Gastroesophageal sphincter (tissue), 4 donors: Measurements from ENCODE around the gene NKAIN4. TPM values are rescaled to one million over a fixed set of nuclear protein-coding genes. Genes with fewer than 3 reads are reported as not detected.

Source experiments
- ATAC-seq: fragments of 150-250 bp; one replicate; pipeline ENCODE4 v1.9.1; 2016; ENCODE audit warnings: mild to moderate bottlenecking, moderate library complexity
- H3K27ac ChIP-seq, 4 donors: fragments of 200-600 bp; sonication (generic) in 3 of 4; 1 replicate in 3 of 4; 2 replicates in 1 of 4; pipeline ENCODE4 v1.5.1; 2016 to 2019
- H3K27me3 ChIP-seq: fragments of 200-600 bp; sonication (generic); one replicate; pipeline ENCODE4 v1.5.1; 2019
- H3K36me3 ChIP-seq, 2 donors: fragments of 200-600 bp; sonication (generic); one replicate each; pipeline ENCODE4 v1.5.1; 2019; ENCODE audit warnings: control low read depth in 1 of 2
- H3K4me1 ChIP-seq, 3 donors: fragments of 200-600 bp; sonication (generic); 1 replicate in 2 of 3; 2 replicates in 1 of 3; pipeline ENCODE4 v1.5.1; 2016 to 2019; ENCODE audit warnings: control low read depth in 2 of 3
- H3K4me3 ChIP-seq, 2 donors: fragments of 200-600 bp; sonication (generic); one replicate each; pipeline ENCODE4 v1.5.1; 2019; ENCODE audit warnings: mild to moderate bottlenecking in 1 of 2, moderate library complexity in 1 of 2
- H3K9me3 ChIP-seq, 3 donors: fragments of 200-600 bp; sonication (generic); one replicate each; pipeline ENCODE4 v1.5.1; 2017 to 2019; ENCODE audit warnings: control low read depth in 2 of 3
- EP300 ChIP-seq: sonication (generic); formaldehyde crosslinking; IDR thresholded peaks from one replicate; pipeline ENCODE4 v1.6.1; 2017; ENCODE audit warnings: antibody characterized with exemption, mild to moderate bottlenecking
- POLR2A ChIP-seq, 2 donors: fragments of 450-650 bp; IDR thresholded peaks; one replicate each; pipeline ENCODE4 v1.6.1; 2017; ENCODE audit warnings: antibody characterized with exemption in 2 of 2, mild to moderate bottlenecking in 2 of 2, moderate library complexity in 1 of 2
- POLR2AphosphoS5 ChIP-seq: sonication (generic); formaldehyde crosslinking; IDR thresholded peaks from one replicate; pipeline ENCODE4 v1.6.1; 2017; ENCODE audit warnings: antibody characterized with exemption
- WGBS, 2 donors: methylation state at CpG; one replicate each; pipeline ENCODE4 v1.1.5; 2018; ENCODE audit warnings: low coverage in 1 of 2; 5-methylcytosine and 5-hydroxymethylcytosine counted together
- total RNA-seq, 4 donors: library from RNA; depleted of rRNA; stranded (reverse); fragments of >200 nt; gene quantifications; one replicate each; pipeline ENCODE4 v1.1.0, GENCODE V29; 2016
- TF ChIP-seq, protein P1 (sequence below), 4 experiments: fragments of 200-600 bp in 2 of 4; fragments of 450-650 bp in 2 of 4; sonication (generic) in 1 of 4; IDR thresholded peaks; one replicate each; pipeline ENCODE4 v1.5.1; 2017 to 2019; ENCODE audit warnings: antibody characterized with exemption in 4 of 4, mild to moderate bottlenecking in 2 of 4, moderate library complexity in 2 of 4

The NKAIN4 gene
- total RNA-seq, 4 donors from 2014 or later = 2.3 TPM; not detected in 3

DNA sequence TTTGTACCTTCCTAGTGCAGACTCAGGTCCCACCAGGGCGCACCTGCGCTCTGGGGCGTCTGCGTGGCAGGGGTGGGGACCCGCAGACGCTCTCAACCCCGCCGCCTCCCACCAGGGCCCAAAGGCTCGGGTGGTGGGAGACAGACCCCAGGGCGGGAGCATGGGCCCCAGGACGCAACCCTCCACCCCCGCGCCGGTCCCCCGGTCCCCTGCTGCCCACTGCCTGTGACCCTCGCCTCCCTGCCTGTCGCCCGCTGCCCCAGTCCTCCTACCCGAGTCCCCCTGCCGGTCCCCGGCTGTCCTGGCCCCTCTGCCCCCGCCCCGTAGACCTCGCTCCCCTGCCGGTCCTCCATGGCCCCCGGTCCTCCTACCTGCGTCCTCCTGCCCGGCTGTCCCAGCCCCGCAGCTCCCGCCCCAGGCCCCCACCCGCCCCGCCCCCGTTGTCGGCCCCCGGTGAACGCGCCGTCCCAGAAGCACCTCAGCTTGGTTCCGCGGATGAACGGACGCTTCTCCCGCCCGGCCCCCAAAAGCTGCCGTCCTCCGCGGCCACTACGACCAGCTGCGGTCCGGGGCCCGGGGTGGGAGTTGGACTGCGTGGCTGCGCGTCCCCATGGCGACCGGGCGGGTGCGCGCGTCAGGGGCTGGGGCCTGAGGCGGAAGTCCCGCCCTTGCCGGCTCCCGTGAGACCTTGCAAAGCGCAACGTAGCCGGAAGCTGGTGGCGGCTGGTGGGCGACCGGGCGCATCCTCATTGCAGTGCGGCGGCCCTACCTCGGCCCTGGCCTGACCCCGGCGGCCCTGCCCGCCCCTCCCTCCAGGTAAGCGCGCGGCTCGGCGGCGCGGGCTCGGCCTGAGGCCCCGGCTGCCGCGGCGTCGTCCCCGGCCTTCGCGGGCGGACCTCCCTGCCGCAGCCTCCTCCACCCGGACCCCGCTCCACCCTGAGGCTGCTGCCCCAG, 18.1 kb upstream of the NKAIN4 start, which contains the start of gene ARFGAP1:
Gene ARFGAP1, plus strand, starts transcription at position 709 of the 954 bp plus-strand sequence. CDS start 2,768 bp downstream, outside the sequence.
- Histone ChIP-seq H3K27me3 (peaks cover 6% of the 10 kb centered on the region), H3K27ac (peak within 1 kb of the TSS; percentile 40 to 85 (median 82)), H3K4me3 (peak within 1 kb of the TSS; percentile 97 to 100), H3K9me3 (no peaks in the 10 kb centered on the region), H3K4me1 (peaks cover 0 to 41% (median 22%) of the 10 kb centered on the region in 3 donors), H3K36me3 (peaks cover 0 to 20% of the 10 kb centered on the region in 2 donors)
- ATAC-seq = peak; percentile 98
- TF ChIP-seq EP300 (no peak), POLR2AphosphoS5 (peak; percentile 74), POLR2A (IDR thresholded peaks at IDR 0.05) (peak; percentile 74 to 80)
- TF ChIP-seq, protein P1, sequence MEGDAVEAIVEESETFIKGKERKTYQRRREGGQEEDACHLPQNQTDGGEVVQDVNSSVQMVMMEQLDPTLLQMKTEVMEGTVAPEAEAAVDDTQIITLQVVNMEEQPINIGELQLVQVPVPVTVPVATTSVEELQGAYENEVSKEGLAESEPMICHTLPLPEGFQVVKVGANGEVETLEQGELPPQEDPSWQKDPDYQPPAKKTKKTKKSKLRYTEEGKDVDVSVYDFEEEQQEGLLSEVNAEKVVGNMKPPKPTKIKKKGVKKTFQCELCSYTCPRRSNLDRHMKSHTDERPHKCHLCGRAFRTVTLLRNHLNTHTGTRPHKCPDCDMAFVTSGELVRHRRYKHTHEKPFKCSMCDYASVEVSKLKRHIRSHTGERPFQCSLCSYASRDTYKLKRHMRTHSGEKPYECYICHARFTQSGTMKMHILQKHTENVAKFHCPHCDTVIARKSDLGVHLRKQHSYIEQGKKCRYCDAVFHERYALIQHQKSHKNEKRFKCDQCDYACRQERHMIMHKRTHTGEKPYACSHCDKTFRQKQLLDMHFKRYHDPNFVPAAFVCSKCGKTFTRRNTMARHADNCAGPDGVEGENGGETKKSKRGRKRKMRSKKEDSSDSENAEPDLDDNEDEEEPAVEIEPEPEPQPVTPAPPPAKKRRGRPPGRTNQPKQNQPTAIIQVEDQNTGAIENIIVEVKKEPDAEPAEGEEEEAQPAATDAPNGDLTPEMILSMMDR (IDR thresholded peaks at IDR 0.05) = no peak
- no CpG with 5 or more reads among the region's 97 CpGs for WGBS, 2 donors

DNA sequence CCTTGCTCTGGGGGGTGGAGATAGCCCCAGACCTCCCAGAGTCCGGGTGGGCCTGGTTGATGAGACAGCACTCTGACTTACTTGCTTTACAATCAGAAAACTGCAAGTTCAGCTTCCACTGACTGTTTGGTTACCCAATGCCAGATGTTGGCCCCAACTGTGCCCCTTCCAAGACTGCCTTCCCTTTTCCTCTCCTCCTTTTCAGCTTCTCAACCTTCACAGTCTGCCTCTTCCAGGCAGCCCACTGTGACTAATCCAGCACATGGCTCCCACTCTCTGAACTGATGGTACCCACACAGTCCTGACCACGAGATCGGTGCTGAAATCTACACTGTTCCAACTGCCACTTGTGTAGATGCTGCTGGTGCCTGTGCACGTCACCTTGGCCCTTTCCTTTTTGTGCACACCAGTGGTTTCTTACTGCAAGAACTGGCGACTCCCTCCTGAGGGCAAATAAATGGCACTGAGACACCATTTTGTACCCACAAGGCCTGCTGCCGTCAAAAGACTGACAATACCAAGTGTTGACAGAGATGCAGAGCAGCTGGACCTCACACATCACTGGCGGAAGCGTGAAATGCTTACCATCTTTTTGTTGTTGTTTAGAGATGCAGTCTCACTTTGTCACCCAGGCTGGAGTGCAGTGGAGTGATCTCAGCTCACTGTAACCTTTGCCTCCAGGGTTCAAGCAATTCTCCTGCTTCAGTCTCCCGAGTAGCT, 16.5 kb upstream of the NKAIN4 start:
- no peak for TF ChIP-seq EP300
- no peak for TF ChIP-seq POLR2A (IDR thresholded peaks at IDR 0.05)
- TF ChIP-seq, protein P1 (IDR thresholded peaks at IDR 0.05) = no peak
- TF ChIP-seq POLR2AphosphoS5 = no peak

DNA sequence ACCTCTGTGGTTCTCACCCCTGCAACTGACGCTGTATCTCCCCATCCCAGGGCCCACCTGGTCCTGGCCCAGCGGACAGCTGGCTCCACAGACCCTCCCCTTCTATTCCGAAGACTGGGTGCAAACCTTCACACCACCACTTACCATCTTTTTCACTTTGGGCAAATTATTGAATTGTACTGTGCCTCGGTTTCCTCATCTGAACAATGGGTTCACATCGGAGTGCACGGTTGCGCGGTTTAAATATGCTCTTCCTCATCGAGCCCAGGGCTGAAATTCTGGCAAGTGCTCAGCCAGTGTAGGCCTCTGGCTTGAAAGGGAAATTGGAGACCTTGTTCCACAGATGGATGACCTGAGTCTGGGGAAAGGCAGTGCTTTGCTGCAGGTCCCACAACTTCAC, 15.5 kb upstream of the NKAIN4 start:
- H3K27ac ChIP-seq = no peak overlapping the region
- no peak for TF ChIP-seq EP300
- no peak for TF ChIP-seq POLR2AphosphoS5
- no peak for TF ChIP-seq POLR2A (IDR thresholded peaks at IDR 0.05)
- TF ChIP-seq, protein P1 (IDR thresholded peaks at IDR 0.05) = no peak
- no peak overlapping the region for H3K4me3 ChIP-seq
- H3K36me3 ChIP-seq = no peaks in the 10 kb centered on the region
- H3K27me3 ChIP-seq = peaks cover 31% of the 10 kb centered on the region
- no peaks in the 10 kb centered on the region for H3K9me3 ChIP-seq
- ATAC-seq = no peak
- H3K4me1 ChIP-seq = peaks cover 0 to 28% (median 19%) of the 10 kb centered on the region in 3 donors
- 92 to 97% methylated on average over 2 to 9 of the region's 9 CpGs for WGBS, 2 donors

More for the DNA sequence above, 16.5 kb upstream of the NKAIN4 start:
- Histone ChIP-seq H3K9me3 (no peaks in the 10 kb centered on the region), H3K4me1 (peaks cover 0 to 38% (median 22%) of the 10 kb centered on the region in 3 donors), H3K27me3 (peaks cover 21% of the 10 kb centered on the region), H3K36me3 (peaks cover 0 to 4% of the 10 kb centered on the region in 2 donors), H3K27ac (no peak overlapping the region), H3K4me3 (no peak overlapping the region)
- WGBS, 2 donors = 70 to 84% methylated on average over 2 to 7 of the region's 9 CpGs
- ATAC-seq = no peak

DNA sequence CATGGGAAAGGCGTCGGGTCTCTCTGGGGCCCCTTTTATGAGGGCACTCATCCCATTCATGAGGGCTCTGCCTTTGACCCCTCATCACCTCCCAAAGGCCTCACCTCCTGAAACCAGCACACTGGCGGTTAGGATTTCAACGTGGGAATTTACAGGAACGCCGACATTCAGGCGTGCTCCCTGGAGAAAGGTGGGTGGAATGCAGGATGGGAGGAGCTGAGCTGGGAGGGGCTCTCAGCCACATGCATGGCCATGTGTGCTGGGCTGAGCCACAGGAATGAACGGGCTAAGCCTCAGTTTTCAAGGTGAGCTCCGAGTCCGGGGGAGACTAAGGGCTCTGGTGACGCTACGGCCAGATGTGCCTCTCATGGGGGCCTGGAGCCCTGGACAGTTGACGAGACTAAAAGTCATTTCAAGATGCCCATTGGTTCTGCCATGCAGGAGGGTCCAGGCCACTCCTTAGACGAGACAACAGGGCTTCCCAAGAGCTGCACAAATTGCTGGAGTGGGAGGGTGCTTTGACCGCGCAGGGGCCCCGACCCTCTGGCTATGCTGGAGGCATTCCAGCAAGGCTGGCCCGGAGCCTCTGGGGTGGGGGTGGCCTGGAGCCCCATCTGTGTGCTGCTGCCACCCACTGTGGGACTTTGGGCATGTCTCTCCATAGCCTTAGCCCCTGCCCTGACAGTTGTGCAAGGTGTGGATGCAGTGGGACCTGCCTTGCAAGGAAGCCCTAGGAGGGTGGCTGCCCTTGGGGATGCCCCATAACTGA, 14.6 kb upstream of the NKAIN4 start:
- H3K4me1 ChIP-seq = peaks cover 0 to 19% (median 12%) of the 10 kb centered on the region in 3 donors
- peaks cover 40% of the 10 kb centered on the region for H3K27me3 ChIP-seq
- H3K27ac ChIP-seq = no peak overlapping the region
- no peak overlapping the region for H3K4me3 ChIP-seq
- TF ChIP-seq POLR2AphosphoS5 (no peak), POLR2A (IDR thresholded peaks at IDR 0.05) (no peak), EP300 (no peak)
- TF ChIP-seq, protein P1 (IDR thresholded peaks at IDR 0.05) = no peak
- ATAC-seq = no peak
- no peaks in the 10 kb centered on the region for H3K9me3 ChIP-seq
- WGBS, 2 donors = 40 to 51% methylated on average over 1 to 7 of the region's 18 CpGs
- no peaks in the 10 kb centered on the region for H3K36me3 ChIP-seq
